ENCODE measurements around the gene SLC23A1. TPM values are rescaled to one million over a fixed set of nuclear protein-coding genes. Genes with fewer than 3 reads are reported as not detected.

The SLC23A1 gene
- total and polyA plus RNA-seq, 11 donors, result not detected

GRCh38 chr5:139415869-139416268 is 32.8 kb upstream of the SLC23A1 start:
- DNase-seq (no peak), ATAC-seq (no peak)
- TF ChIP-seq POLR2A (IDR thresholded peaks at IDR 0.05) (no peak), CTCF (IDR thresholded peaks at IDR 0.05) (no peak)
- intact Hi-C loops (cut with DNase I), result loop anchor here in 2 of 10 donors (2.0 kb wide), 1 partner anchor 21 kb away; the partner anchor contains the start of gene PROB1 (in 2 of the 2)
- peaks cover 0 to 56% (median 29%) of the 10 kb centered on the region in 9 donors for H3K36me3 ChIP-seq
- H3K4me1 ChIP-seq, result peaks cover 18 to 74% (median 63%) of the 10 kb centered on the region in 12 donors
- H3K27ac ChIP-seq, result peak overlapping the region; percentile 79 to 96 (median 86)
- no peak overlapping the region for H3K4me3 ChIP-seq
- H3K27me3 ChIP-seq, result no peaks in the 10 kb centered on the region
- no peaks in the 10 kb centered on the region for H3K9me3 ChIP-seq

- H3K9me3 ChIP-seq, result no peaks in the 10 kb centered on the region
- H3K27me3 ChIP-seq, result no peaks in the 10 kb centered on the region
- H3K4me1 ChIP-seq, result peaks cover 18 to 78% (median 65%) of the 10 kb centered on the region in 12 donors
- 26 to 38% (median 35%) methylated on average over 6 to 8 of the region's 8 CpGs for WGBS, 4 donors
- H3K4me3 ChIP-seq, result no peak overlapping the region
- H3K36me3 ChIP-seq, result peaks cover 0 to 55% (median 28%) of the 10 kb centered on the region in 9 donors
- peak; percentile 68 to 77 (median 72) for ATAC-seq
- peak overlapping the region; percentile 81 to 96 (median 86) for H3K27ac ChIP-seq
- peak; percentile 66 to 86 (median 77) for DNase-seq
- TF ChIP-seq POLR2A (IDR thresholded peaks at IDR 0.05), result no peak
- no peak for TF ChIP-seq CTCF (IDR thresholded peaks at IDR 0.05)
- intact Hi-C loops (cut with DNase I), result loop anchor here in 1 of 10 donors (2.0 kb wide), 1 partner anchor 21 kb away; the partner anchor contains the start of gene PROB1
These were observed 32.2 kb upstream of the SLC23A1 start for GRCh38 chr5:139415221-139415861.

GRCh38 chr5:139414581-139415130 is 31.6 kb upstream of the SLC23A1 start:
- Histone ChIP-seq H3K9me3 (no peaks in the 10 kb centered on the region), H3K4me1 (peaks cover 18 to 73% (median 61%) of the 10 kb centered on the region in 12 donors), H3K4me3 (no peak overlapping the region), H3K36me3 (peaks cover 0 to 48% (median 22%) of the 10 kb centered on the region in 9 donors), H3K27me3 (no peaks in the 10 kb centered on the region), H3K27ac (peak overlapping the region; percentile 81 to 96 (median 86))
- intact Hi-C loops (cut with DNase I), result loop anchor here in 1 of 10 donors (2.0 kb wide), 1 partner anchor 20 kb away; the partner anchor contains the start of gene PROB1
- ATAC-seq, result peak in 3 of 4 donors; percentile 3 to 13 (median 6)
- peak in 1 of 5 donors; percentile 45 for DNase-seq
- TF ChIP-seq POLR2A (IDR thresholded peaks at IDR 0.05) (no peak), CTCF (IDR thresholded peaks at IDR 0.05) (no peak)
- 37 to 52% (median 39%) methylated on average over 9 of the region's 9 CpGs for WGBS, 4 donors

GRCh38 chr5:139413963-139414362 is 30.9 kb upstream of the SLC23A1 start:
- TF ChIP-seq CTCF (IDR thresholded peaks at IDR 0.05), result no peak
- no peak for TF ChIP-seq POLR2A (IDR thresholded peaks at IDR 0.05)
- no peak for DNase-seq
- intact Hi-C loops (cut with DNase I), result loop anchor here in 1 of 10 donors (2.0 kb wide), 1 partner anchor 19 kb away; the partner anchor contains the start of gene PROB1
- Histone ChIP-seq H3K4me3 (no peak overlapping the region), H3K9me3 (no peaks in the 10 kb centered on the region), H3K27ac (peak overlapping the region; percentile 81 to 96 (median 86)), H3K27me3 (no peaks in the 10 kb centered on the region), H3K36me3 (peaks cover 0 to 41% (median 16%) of the 10 kb centered on the region in 9 donors), H3K4me1 (peaks cover 18 to 66% (median 54%) of the 10 kb centered on the region in 12 donors)
- ATAC-seq, result no peak
- 75 to 81% (median 78%) methylated on average over 6 of the region's 6 CpGs for WGBS, 4 donors
